GM19455 (cell line): Measurements from ENCODE around the gene VSIG10L.

Source experiments
- ATAC-seq: cut with Tn5 transposase; IDR thresholded peaks from one replicate; pipeline ENCODE4 v1.9.1; 2021; ENCODE audit not compliant: unreplicated experiment

The VSIG10L gene

GRCh38 chr19:51339313-51339686, 2.6 kb downstream of the VSIG10L start:
- ATAC-seq, result no peak

- ATAC-seq, result peak; percentile 54
Observed at GRCh38 chr19:51338563-51339312, 3.2 kb downstream of the VSIG10L start.

- ATAC-seq, result no peak
Observed at GRCh38 chr19:51337861-51338562, 3.9 kb downstream of the VSIG10L start.

- no peak for ATAC-seq
Observed at GRCh38 chr19:51337141-51337860, 4.6 kb downstream of the VSIG10L start.

- no peak for ATAC-seq
Observed at GRCh38 chr19:51333836-51334460, 8.0 kb downstream of the VSIG10L start.

- ATAC-seq, result no peak
Observed at GRCh38 chr19:51331716-51332115, 10.2 kb downstream of the VSIG10L start.

- no peak for ATAC-seq
Observed at GRCh38 chr19:51331193-51331592, 10.7 kb downstream of the VSIG10L start.

- ATAC-seq, result no peak
Observed at GRCh38 chr19:51330366-51330765, 11.6 kb downstream of the VSIG10L start.

GRCh38 chr19:51329411-51329810, 12.5 kb downstream of the VSIG10L start:
- ATAC-seq, result no peak

GRCh38 chr19:51327066-51328001, 14.6 kb downstream of the VSIG10L start:
- ATAC-seq, result no peak

GRCh38 chr19:51326216-51327065, 15.5 kb downstream of the VSIG10L start:
- ATAC-seq, result no peak

GRCh38 chr19:51325161-51325976, 16.6 kb downstream of the VSIG10L start:
- no peak for ATAC-seq

- ATAC-seq, result no peak
Observed at GRCh38 chr19:51324167-51324481, 17.8 kb downstream of the VSIG10L start.

GRCh38 chr19:51323481-51324166, 18.3 kb downstream of the VSIG10L start:
- ATAC-seq, result no peak

GRCh38 chr19:51321799-51322198, 20.1 kb downstream of the VSIG10L start:
- no peak for ATAC-seq

- no peak for ATAC-seq
Observed at GRCh38 chr19:51320280-51320657, 21.7 kb downstream of the VSIG10L start.

- ATAC-seq, result no peak
Observed at GRCh38 chr19:51319649-51320279, 22.2 kb downstream of the VSIG10L start.
